HCT116 (cell line): Measurements from ENCODE around the gene SLC9C2. TPM values are rescaled to one million over a fixed set of nuclear protein-coding genes. Genes with fewer than 3 reads are reported as not detected.

Experiments used
- ATAC-seq: fragments of 200-7000 bp; cut with Tn5 transposase; 2 replicates; pipeline ENCODE4 v1.9.1; 2020; ENCODE audit warnings: mild to moderate bottlenecking, moderate library complexity
- BruUV-seq: library from RNA; stranded (reverse); fragments of 400-500 nt; replicated peaks from 2 replicates; lab custom pipeline; 2021; lab: Mats Ljungman, UMichigan
- CTCF ChIA-PET: fragments of 300-600 bp; sonication (Branson Sonifier 250); formaldehyde crosslinking; loops from one replicate; lab custom pipeline; 2021; ENCODE audit warnings: antibody characterized with exemption; lab: Charles Lee
- POLR2A ChIA-PET: fragments of 300-600, 350-600 bp; sonication (Branson Sonifier 250); formaldehyde crosslinking; loops from one replicate; lab custom pipeline; 2021; ENCODE audit warnings: antibody characterized with exemption; lab: Charles Lee
- RAD21 ChIA-PET, 2 experiments: fragments of 300-600 bp; sonication (Branson Sonifier 250); formaldehyde crosslinking; loops; one replicate each; lab custom pipeline; 2023; ENCODE audit warnings: low total read pairs in 2 of 2; ENCODE audit not compliant: uncharacterized antibody in 2 of 2, unreplicated experiment in 2 of 2, low non-redundant PET in 1 of 2; lab: Charles Lee
- DNase-seq: peaks from one replicate; pipeline ENCODE4 v3.0.0-alpha.2; 2010; ENCODE audit warnings: low read depth, low spot score
- H2AFZ ChIP-seq: fragments of 200-600 bp; shearing (Covaris generic), sonication (generic); 2 replicates; pipeline ENCODE4 v1.6.1; 2017; ENCODE audit warnings: low read depth, mixed run types, mixed read lengths, antibody characterized with exemption, low read length; ENCODE audit not compliant: poor library complexity, severe bottlenecking
- H3K27ac ChIP-seq: 2 replicates; pipeline ENCODE4 v1.5.1; 2012; ENCODE audit warnings: low read depth, low read length
- H3K27me3 ChIP-seq: fragments of 200-600 bp; sonication (generic); 2 replicates; pipeline ENCODE4 v1.6.1; 2016; ENCODE audit warnings: mixed run types, low read length, mixed read lengths; ENCODE audit not compliant: insufficient read depth
- H3K36me3 ChIP-seq, 2 experiments: fragments of 200-500 bp in 1 of 2; fragments of 200-600 bp in 1 of 2; sonication (Bioruptor generic) in 1 of 2; sonication (generic) in 1 of 2; 2 replicates each; pipeline versions ENCODE4 v1.5.1 to v1.6.1; 2014 to 2016; ENCODE audit warnings: low read length in 2 of 2, inconsistent platforms in 1 of 2, mixed read lengths in 1 of 2, mixed run types in 1 of 2; ENCODE audit not compliant: insufficient read depth in 2 of 2, control insufficient read depth in 1 of 2
- H3K4me1 ChIP-seq, 2 experiments: fragments of 200-600 bp in 1 of 2; sonication (generic) in 1 of 2; 2 replicates each; pipeline versions ENCODE4 v1.5.1 to v1.6.1; 2012 to 2017; ENCODE audit warnings: low read length in 2 of 2, inconsistent platforms in 1 of 2, mild to moderate bottlenecking in 1 of 2, mixed read lengths in 1 of 2, mixed run types in 1 of 2, moderate library complexity in 1 of 2; ENCODE audit not compliant: insufficient read depth in 2 of 2, control insufficient read depth in 1 of 2
- H3K4me2 ChIP-seq: fragments of 200-600 bp; sonication (generic); 2 replicates; pipeline ENCODE4 v1.6.1; 2017; ENCODE audit warnings: mixed run types, low read length, mixed read lengths
- H3K4me3 ChIP-seq, 2 experiments: fragments of 200-600 bp in 1 of 2; sonication (generic) in 1 of 2; replicated peaks in 1 of 2; 2 replicates each; pipeline ENCODE4 v1.5.1; 2011 to 2016; ENCODE audit warnings: low read length in 2 of 2, control low read depth in 1 of 2, low read depth in 1 of 2, mild to moderate bottlenecking in 1 of 2, mixed read lengths in 1 of 2, mixed run types in 1 of 2
- H3K79me2 ChIP-seq: fragments of 200-600 bp; sonication (generic); 2 replicates; pipeline ENCODE4 v1.6.1; 2017; ENCODE audit warnings: mild to moderate bottlenecking, mixed run types, low read length, moderate library complexity, mixed read lengths; ENCODE audit not compliant: insufficient read depth
- H3K9ac ChIP-seq: fragments of 200-600 bp; sonication (generic); 2 replicates; pipeline ENCODE4 v1.6.1; 2016; ENCODE audit warnings: low read length, mixed read lengths
- H3K9me2 ChIP-seq: fragments of 200-600 bp; sonication (generic), shearing (Covaris generic); 2 replicates; pipeline ENCODE4 v1.6.1; 2017; ENCODE audit warnings: mixed run types, mild to moderate bottlenecking, moderate library complexity; ENCODE audit not compliant: insufficient read depth
- H3K9me3 ChIP-seq, 2 experiments: fragments of 200-500 bp in 1 of 2; fragments of 200-600 bp in 1 of 2; sonication (Bioruptor generic) in 1 of 2; sonication (generic) in 1 of 2; 2 replicates each; pipeline ENCODE4 v1.6.1; 2014 to 2017; ENCODE audit warnings: low read length in 2 of 2, mixed read lengths in 2 of 2, inconsistent platforms in 1 of 2, low read depth in 1 of 2, mild to moderate bottlenecking in 1 of 2, mixed run types in 1 of 2, moderate library complexity in 1 of 2; ENCODE audit not compliant: control insufficient read depth in 1 of 2, insufficient read depth in 1 of 2
- H4K20me1 ChIP-seq: fragments of 200-600 bp; sonication (generic), shearing (Covaris generic); 2 replicates; pipeline ENCODE4 v1.6.1; 2017; ENCODE audit warnings: mixed run types, mild to moderate bottlenecking, moderate library complexity; ENCODE audit not compliant: insufficient read depth
- CBX3 ChIP-seq: IDR thresholded peaks from 2 replicates; pipeline ENCODE4 v1.6.1; 2012; ENCODE audit warnings: low read depth
- CEBPB ChIP-seq: IDR thresholded peaks from 2 replicates; pipeline ENCODE4 v1.6.1; 2012; ENCODE audit warnings: low read depth
- EGR1 ChIP-seq: IDR thresholded peaks from 2 replicates; pipeline ENCODE4 v1.6.1; 2012; ENCODE audit warnings: low read depth
- ELF1 ChIP-seq: IDR thresholded peaks from 2 replicates; pipeline ENCODE4 v1.6.1; 2012; ENCODE audit warnings: low read depth, borderline replicate concordance
- EZH2 ChIP-seq: fragments of 200-600 bp; sonication (generic); IDR thresholded peaks from 2 replicates; pipeline ENCODE4 v1.6.1; 2017; ENCODE audit warnings: antibody characterized with exemption, mixed run types
- EZH2phosphoT487 ChIP-seq: fragments of 200-600 bp; IDR thresholded peaks from 2 replicates; pipeline ENCODE4 v1.6.1; 2018; ENCODE audit warnings: antibody characterized with exemption, borderline replicate concordance
- FOSL1 ChIP-seq: IDR thresholded peaks from 2 replicates; pipeline ENCODE4 v1.6.1; 2012; ENCODE audit warnings: low read depth
- JUND ChIP-seq: IDR thresholded peaks from 2 replicates; pipeline ENCODE4 v1.6.1; 2012
- POLR2AphosphoS5 ChIP-seq: IDR thresholded peaks from 2 replicates; pipeline ENCODE4 v1.6.1; 2011; ENCODE audit warnings: mild to moderate bottlenecking, low read depth, low read length, moderate library complexity
- RAD21 ChIP-seq: IDR thresholded peaks from 2 replicates; pipeline ENCODE4 v1.6.1; 2012; ENCODE audit warnings: low read depth, mild to moderate bottlenecking
- SP1 ChIP-seq: IDR thresholded peaks from 2 replicates; pipeline ENCODE4 v1.6.1; 2012; ENCODE audit warnings: low read depth
- SRF ChIP-seq: IDR thresholded peaks from 2 replicates; pipeline ENCODE4 v1.6.1; 2012; ENCODE audit warnings: low read depth
- TCF7L2 ChIP-seq: IDR thresholded peaks from 2 replicates; pipeline ENCODE4 v1.7.0; 2011; ENCODE audit warnings: borderline replicate concordance, inconsistent platforms; ENCODE audit not compliant: insufficient read depth, insufficient read length; ENCODE audit errors: extremely low read depth
- YY1 ChIP-seq: IDR thresholded peaks from 2 replicates; pipeline ENCODE4 v1.6.1; 2011; ENCODE audit warnings: low read length, low read depth, moderate library complexity, mild to moderate bottlenecking; ENCODE audit not compliant: insufficient replicate concordance; ENCODE audit errors: extremely low read depth
- ZFX ChIP-seq: fragments of 450-650 bp; IDR thresholded peaks from 2 replicates; pipeline ENCODE4 v1.6.1; 2017
- ZNF274 ChIP-seq: fragments of 200-500 bp; sonication (Bioruptor generic); IDR thresholded peaks from 2 replicates; pipeline ENCODE4 v1.6.1; 2014; ENCODE audit warnings: mild to moderate bottlenecking, low read depth, low read length, inconsistent platforms
- intact Hi-C: fragments of 100-400 bp; cut with micrococcal nuclease; formaldehyde crosslinking; loops from 2 replicates; pipeline ENCODE4 v1.10.0; 2022
- total RNA-seq: library from RNA; stranded (reverse); gene quantifications from one replicate; pipeline ENCODE4 v1.2.1, GENCODE V29; 2021; ENCODE audit not compliant: unreplicated experiment
- TF ChIP-seq, protein P1 (sequence below): IDR thresholded peaks from 2 replicates; pipeline ENCODE4 v1.6.1; 2012; ENCODE audit warnings: low read depth
- TF ChIP-seq, protein P2 (sequence below): IDR thresholded peaks from 2 replicates; pipeline ENCODE4 v1.6.1; 2012
- TF ChIP-seq, protein P3 (sequence below), 3 experiments: fragments of 200-600 bp in 1 of 3; sonication (generic) in 1 of 3; IDR thresholded peaks in 2 of 3; conservative IDR thresholded peaks in 1 of 3; 2 replicates each; pipeline ENCODE4 v1.5.1; 2012 to 2017; ENCODE audit warnings: low read depth in 2 of 3, low read length in 2 of 3, antibody characterized with exemption in 1 of 3, borderline replicate concordance in 1 of 3, control low read depth in 1 of 3, mild to moderate bottlenecking in 1 of 3, mixed read lengths in 1 of 3, mixed run types in 1 of 3, moderate library complexity in 1 of 3; ENCODE audit not compliant: insufficient read depth in 1 of 3
- TF ChIP-seq, protein P4 (sequence below): IDR thresholded peaks from 2 replicates; pipeline ENCODE4 v1.6.1; 2012

Gene SLC9C2
- total RNA-seq, 1 experiment from 2014 or later, result not detected

DNA sequence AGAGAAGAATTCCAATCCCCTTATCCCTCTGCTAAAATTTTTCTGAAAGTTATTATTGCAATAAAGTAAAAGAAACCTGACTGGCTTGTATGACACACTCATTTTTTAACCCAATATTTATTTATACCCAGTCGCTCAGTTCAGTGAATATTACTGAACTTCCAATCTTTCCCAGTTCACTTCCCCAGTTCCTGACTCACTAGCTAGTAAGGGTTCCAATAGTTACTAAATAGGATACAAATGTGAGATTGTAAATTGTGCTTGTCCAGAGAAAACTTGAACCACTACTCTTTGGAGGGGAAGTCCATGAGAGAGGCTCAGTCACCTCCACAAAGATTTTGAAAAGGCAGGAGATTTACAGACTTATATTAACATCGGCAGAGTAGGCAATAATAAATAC is 94.3 kb downstream of the SLC9C2 start:
- H3K4me3 ChIP-seq, result no peak overlapping the region
- no peak overlapping the region for H3K4me2 ChIP-seq
- CTCF ChIA-PET, result no interaction called here
- DNase-seq (no peak), ATAC-seq (no peak)
- no peak for TF ChIP-seq CEBPB
- no peak for TF ChIP-seq TCF7L2
- no peak for TF ChIP-seq SP1
- no peak for TF ChIP-seq EZH2
- no peak for TF ChIP-seq ZFX
- TF ChIP-seq, protein P1, sequence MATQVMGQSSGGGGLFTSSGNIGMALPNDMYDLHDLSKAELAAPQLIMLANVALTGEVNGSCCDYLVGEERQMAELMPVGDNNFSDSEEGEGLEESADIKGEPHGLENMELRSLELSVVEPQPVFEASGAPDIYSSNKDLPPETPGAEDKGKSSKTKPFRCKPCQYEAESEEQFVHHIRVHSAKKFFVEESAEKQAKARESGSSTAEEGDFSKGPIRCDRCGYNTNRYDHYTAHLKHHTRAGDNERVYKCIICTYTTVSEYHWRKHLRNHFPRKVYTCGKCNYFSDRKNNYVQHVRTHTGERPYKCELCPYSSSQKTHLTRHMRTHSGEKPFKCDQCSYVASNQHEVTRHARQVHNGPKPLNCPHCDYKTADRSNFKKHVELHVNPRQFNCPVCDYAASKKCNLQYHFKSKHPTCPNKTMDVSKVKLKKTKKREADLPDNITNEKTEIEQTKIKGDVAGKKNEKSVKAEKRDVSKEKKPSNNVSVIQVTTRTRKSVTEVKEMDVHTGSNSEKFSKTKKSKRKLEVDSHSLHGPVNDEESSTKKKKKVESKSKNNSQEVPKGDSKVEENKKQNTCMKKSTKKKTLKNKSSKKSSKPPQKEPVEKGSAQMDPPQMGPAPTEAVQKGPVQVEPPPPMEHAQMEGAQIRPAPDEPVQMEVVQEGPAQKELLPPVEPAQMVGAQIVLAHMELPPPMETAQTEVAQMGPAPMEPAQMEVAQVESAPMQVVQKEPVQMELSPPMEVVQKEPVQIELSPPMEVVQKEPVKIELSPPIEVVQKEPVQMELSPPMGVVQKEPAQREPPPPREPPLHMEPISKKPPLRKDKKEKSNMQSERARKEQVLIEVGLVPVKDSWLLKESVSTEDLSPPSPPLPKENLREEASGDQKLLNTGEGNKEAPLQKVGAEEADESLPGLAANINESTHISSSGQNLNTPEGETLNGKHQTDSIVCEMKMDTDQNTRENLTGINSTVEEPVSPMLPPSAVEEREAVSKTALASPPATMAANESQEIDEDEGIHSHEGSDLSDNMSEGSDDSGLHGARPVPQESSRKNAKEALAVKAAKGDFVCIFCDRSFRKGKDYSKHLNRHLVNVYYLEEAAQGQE, result no peak
- TF ChIP-seq, protein P2, sequence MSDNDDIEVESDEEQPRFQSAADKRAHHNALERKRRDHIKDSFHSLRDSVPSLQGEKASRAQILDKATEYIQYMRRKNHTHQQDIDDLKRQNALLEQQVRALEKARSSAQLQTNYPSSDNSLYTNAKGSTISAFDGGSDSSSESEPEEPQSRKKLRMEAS, result no peak
- TF ChIP-seq, protein P3, sequence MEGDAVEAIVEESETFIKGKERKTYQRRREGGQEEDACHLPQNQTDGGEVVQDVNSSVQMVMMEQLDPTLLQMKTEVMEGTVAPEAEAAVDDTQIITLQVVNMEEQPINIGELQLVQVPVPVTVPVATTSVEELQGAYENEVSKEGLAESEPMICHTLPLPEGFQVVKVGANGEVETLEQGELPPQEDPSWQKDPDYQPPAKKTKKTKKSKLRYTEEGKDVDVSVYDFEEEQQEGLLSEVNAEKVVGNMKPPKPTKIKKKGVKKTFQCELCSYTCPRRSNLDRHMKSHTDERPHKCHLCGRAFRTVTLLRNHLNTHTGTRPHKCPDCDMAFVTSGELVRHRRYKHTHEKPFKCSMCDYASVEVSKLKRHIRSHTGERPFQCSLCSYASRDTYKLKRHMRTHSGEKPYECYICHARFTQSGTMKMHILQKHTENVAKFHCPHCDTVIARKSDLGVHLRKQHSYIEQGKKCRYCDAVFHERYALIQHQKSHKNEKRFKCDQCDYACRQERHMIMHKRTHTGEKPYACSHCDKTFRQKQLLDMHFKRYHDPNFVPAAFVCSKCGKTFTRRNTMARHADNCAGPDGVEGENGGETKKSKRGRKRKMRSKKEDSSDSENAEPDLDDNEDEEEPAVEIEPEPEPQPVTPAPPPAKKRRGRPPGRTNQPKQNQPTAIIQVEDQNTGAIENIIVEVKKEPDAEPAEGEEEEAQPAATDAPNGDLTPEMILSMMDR (IDR thresholded peaks at IDR 0.05 in 2 of 3, conservative IDR thresholded peaks at IDR 0.05 in 1 of 3; ENCODE audit: borderline replicate concordance in 1 of 3, insufficient read depth in 1 of 3, low read depth in 2 of 3, low read length in 2 of 3), result no peak
- TF ChIP-seq RAD21, result no peak
- no peak for TF ChIP-seq JUND
- TF ChIP-seq, protein P4, sequence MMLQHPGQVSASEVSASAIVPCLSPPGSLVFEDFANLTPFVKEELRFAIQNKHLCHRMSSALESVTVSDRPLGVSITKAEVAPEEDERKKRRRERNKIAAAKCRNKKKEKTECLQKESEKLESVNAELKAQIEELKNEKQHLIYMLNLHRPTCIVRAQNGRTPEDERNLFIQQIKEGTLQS, result no peak
- no peak for TF ChIP-seq YY1
- TF ChIP-seq POLR2AphosphoS5, result no peak
- no peak for TF ChIP-seq SRF
- TF ChIP-seq FOSL1, result no peak
- TF ChIP-seq ELF1, result no peak
- no peak for TF ChIP-seq CBX3
- TF ChIP-seq EGR1, result no peak
- no peak for TF ChIP-seq EZH2phosphoT487
- TF ChIP-seq ZNF274, result no peak
- no peaks in the 10 kb centered on the region for H3K27me3 ChIP-seq
- H3K27ac ChIP-seq, result no peak overlapping the region
- intact Hi-C loops, result no loop called here
- peaks cover 9 to 19% of the 10 kb centered on the region in 2 experiments for H3K4me1 ChIP-seq
- no peak overlapping the region for H3K9ac ChIP-seq
- no peaks in the 10 kb centered on the region for H4K20me1 ChIP-seq
- peak overlapping the region; percentile 20 for H2AFZ ChIP-seq
- H3K9me2 ChIP-seq, result no peaks in the 10 kb centered on the region
- no peaks in the 10 kb centered on the region for H3K9me3 ChIP-seq
- no peaks in the 10 kb centered on the region for H3K36me3 ChIP-seq
- BruUV-seq, result no TSS peak
- RAD21 ChIA-PET, result no interaction called here
- POLR2A ChIA-PET, result no interaction called here
- no peaks in the 10 kb centered on the region for H3K79me2 ChIP-seq
